HEK293 (cell line): Measurements from ENCODE around the gene ARTN.
A peak's percentile ranks its signal among the peaks of the same experiment; 100 is the strongest.

Source experiments
- CTCF ChIA-PET: fragments of 350-600 bp; formaldehyde crosslinking; extraction: SDS; loops from one replicate; lab custom pipeline; 2021; ENCODE audit warnings: antibody characterized with exemption; lab: Yijun Ruan, JAX
- POLR2A ChIA-PET: fragments of 300-600 bp; formaldehyde crosslinking; extraction: SDS; loops from one replicate; lab custom pipeline; 2020; ENCODE audit warnings: antibody characterized with exemption, inconsistent platforms; lab: Yijun Ruan, JAX
- H3K27ac ChIP-seq: fragments of 200-500 bp; sonication (Bioruptor generic); 2 replicates; pipeline ENCODE4 v1.5.1; 2014; ENCODE audit warnings: low read depth, low read length, control low read depth, inconsistent platforms; ENCODE audit errors: extremely low read depth
- H3K36me3 ChIP-seq, 2 experiments: fragments of 200-500 bp in 1 of 2; sonication (Bioruptor generic) in 1 of 2; 1 replicate in 1 of 2; 2 replicates in 1 of 2; pipeline ENCODE4 v1.5.1; 2014 to 2017; ENCODE audit warnings: inconsistent platforms in 2 of 2, low read length in 2 of 2; ENCODE audit not compliant: control insufficient read depth in 2 of 2, insufficient read depth in 1 of 2
- H3K4me1 ChIP-seq: fragments of 200-500 bp; sonication (Bioruptor generic); 2 replicates; pipeline ENCODE4 v1.5.1; 2014; ENCODE audit warnings: mild to moderate bottlenecking, low read length, inconsistent platforms; ENCODE audit not compliant: control insufficient read depth, insufficient read depth
- H3K4me3 ChIP-seq: 2 replicates; pipeline ENCODE4 v1.5.1; 2011; ENCODE audit warnings: low read depth, mild to moderate bottlenecking, control low read depth, low read length, moderate library complexity
- H3K9me3 ChIP-seq: fragments of 200-500 bp; sonication (Bioruptor generic); 2 replicates; pipeline ENCODE4 v1.5.1; 2014; ENCODE audit warnings: low read depth, low read length, inconsistent platforms; ENCODE audit not compliant: control insufficient read depth, insufficient read depth
- INSM2 ChIP-seq: fragments of 450-650 bp; formaldehyde crosslinking; IDR thresholded peaks from 2 replicates; pipeline ENCODE4 v1.5.1; 2016; ENCODE audit warnings: missing biosample characterization, missing genetic modification characterization
- KLF17 ChIP-seq: fragments of 450-650 bp; formaldehyde crosslinking; IDR thresholded peaks from 2 replicates; pipeline ENCODE4 v1.5.1; 2016; ENCODE audit warnings: missing biosample characterization, missing genetic modification characterization
- KLF7 ChIP-seq: fragments of 450-650 bp; formaldehyde crosslinking; IDR thresholded peaks from 2 replicates; pipeline ENCODE4 v1.5.1; 2016; ENCODE audit warnings: missing biosample characterization, missing genetic modification characterization, borderline replicate concordance
- KLF8 ChIP-seq: fragments of 450-650 bp; formaldehyde crosslinking; IDR thresholded peaks from 2 replicates; pipeline ENCODE4 v1.5.1; 2016; ENCODE audit warnings: missing biosample characterization, missing genetic modification characterization
- PRDM2 ChIP-seq: fragments of 450-650 bp; formaldehyde crosslinking; IDR thresholded peaks from 2 replicates; pipeline ENCODE4 v1.5.1; 2016; ENCODE audit warnings: missing biosample characterization, missing genetic modification characterization, borderline replicate concordance
- SP3 ChIP-seq: fragments of 450-650 bp; formaldehyde crosslinking; IDR thresholded peaks from 2 replicates; pipeline ENCODE4 v1.5.1; 2016; ENCODE audit warnings: missing biosample characterization, missing genetic modification characterization
- SP7 ChIP-seq: fragments of 450-650 bp; formaldehyde crosslinking; IDR thresholded peaks from 2 replicates; pipeline ENCODE4 v1.5.1; 2016; ENCODE audit warnings: missing biosample characterization, missing genetic modification characterization
- TCF7L2 ChIP-seq: IDR thresholded peaks from 2 replicates; pipeline ENCODE4 v1.6.1; 2011; ENCODE audit warnings: low read depth, mild to moderate bottlenecking, inconsistent platforms, low read length, moderate library complexity, borderline replicate concordance
- ZFP41 ChIP-seq: fragments of 450-650 bp; formaldehyde crosslinking; IDR thresholded peaks from 2 replicates; pipeline ENCODE4 v1.5.1; 2016; ENCODE audit warnings: missing biosample characterization, missing genetic modification characterization, borderline replicate concordance
- ZNF114 ChIP-seq: fragments of 450-650 bp; formaldehyde crosslinking; IDR thresholded peaks from 2 replicates; pipeline ENCODE4 v1.5.0; 2017; ENCODE audit warnings: missing biosample characterization, missing genetic modification characterization
- ZNF121 ChIP-seq: fragments of 450-650 bp; formaldehyde crosslinking; IDR thresholded peaks from 2 replicates; pipeline ENCODE4 v1.5.1; 2016; ENCODE audit warnings: missing biosample characterization, missing genetic modification characterization
- ZNF146 ChIP-seq: fragments of 450-650 bp; formaldehyde crosslinking; IDR thresholded peaks from 2 replicates; pipeline ENCODE4 v1.5.1; 2016; ENCODE audit warnings: missing biosample characterization, missing genetic modification characterization
- ZNF19 ChIP-seq: fragments of 450-650 bp; formaldehyde crosslinking; IDR thresholded peaks from 2 replicates; pipeline ENCODE4; 2016; ENCODE audit warnings: missing biosample characterization, missing genetic modification characterization, low read depth
- ZNF221 ChIP-seq: fragments of 450-650 bp; formaldehyde crosslinking; IDR thresholded peaks from 2 replicates; pipeline ENCODE4 v1.5.1; 2017; ENCODE audit warnings: missing biosample characterization, missing genetic modification characterization, borderline replicate concordance
- ZNF23 ChIP-seq: fragments of 450-650 bp; formaldehyde crosslinking; IDR thresholded peaks from 2 replicates; pipeline ENCODE4 v1.5.1; 2016; ENCODE audit warnings: missing biosample characterization, missing genetic modification characterization, borderline replicate concordance
- ZNF239 ChIP-seq: fragments of 450-650 bp; formaldehyde crosslinking; IDR thresholded peaks from 2 replicates; pipeline ENCODE4 v1.5.1; 2016; ENCODE audit warnings: missing biosample characterization, missing genetic modification characterization
- ZNF354C ChIP-seq: fragments of 450-650 bp; formaldehyde crosslinking; IDR thresholded peaks from 2 replicates; pipeline ENCODE4 v1.5.1; 2016; ENCODE audit warnings: missing biosample characterization, missing genetic modification characterization, low read depth, borderline replicate concordance
- ZNF423 ChIP-seq: fragments of 450-650 bp; formaldehyde crosslinking; IDR thresholded peaks from 2 replicates; pipeline ENCODE4 v1.5.1; 2016; ENCODE audit warnings: missing biosample characterization, missing genetic modification characterization
- ZNF426 ChIP-seq: fragments of 450-650 bp; formaldehyde crosslinking; IDR thresholded peaks from 2 replicates; pipeline ENCODE4 v1.5.1; 2017; ENCODE audit warnings: missing biosample characterization, missing genetic modification characterization, mild to moderate bottlenecking, inconsistent platforms, moderate library complexity
- ZNF514 ChIP-seq: fragments of 450-650 bp; formaldehyde crosslinking; IDR thresholded peaks from 2 replicates; pipeline ENCODE4 v1.5.1; 2016; ENCODE audit warnings: missing biosample characterization, missing genetic modification characterization
- ZNF610 ChIP-seq: fragments of 450-650 bp; formaldehyde crosslinking; IDR thresholded peaks from 2 replicates; pipeline ENCODE4 v1.5.1; 2016; ENCODE audit warnings: missing biosample characterization, missing genetic modification characterization, borderline replicate concordance
- ZNF624 ChIP-seq: fragments of 450-650 bp; formaldehyde crosslinking; IDR thresholded peaks from 2 replicates; pipeline ENCODE4 v1.5.1; 2017; ENCODE audit warnings: missing biosample characterization, missing genetic modification characterization
- ZNF639 ChIP-seq: fragments of 450-650 bp; formaldehyde crosslinking; IDR thresholded peaks from 2 replicates; pipeline ENCODE4 v1.5.1; 2016; ENCODE audit warnings: missing biosample characterization, missing genetic modification characterization
- ZNF654 ChIP-seq: fragments of 450-650 bp; formaldehyde crosslinking; IDR thresholded peaks from 2 replicates; pipeline ENCODE4 v1.5.1; 2016; ENCODE audit warnings: low read depth, missing biosample characterization, missing genetic modification characterization
- ZSCAN4 ChIP-seq: fragments of 450-650 bp; formaldehyde crosslinking; IDR thresholded peaks from 2 replicates; pipeline ENCODE4 v1.5.1; 2017; ENCODE audit warnings: missing biosample characterization, missing genetic modification characterization

The ARTN gene

GRCh38 chr1:43946236-43947060 lies 12.8 kb downstream of the ARTN start, which contains the start of gene IPO13:
Gene IPO13, plus strand, starts transcription at chr1:43946950. Its CDS starts 651 bp downstream, at chr1:43947601.
- CTCF ChIA-PET = interaction anchor here (0.6 to 6.4 kb wide), 12 partner anchors 13 to 513 kb away, joined by 3 to 79 read pairs (median 4); partner anchors contain the start of gene ARTN
- Histone ChIP-seq H3K4me3 (peak within 1 kb of the TSS; percentile 85), H3K9me3 (no peaks in the 10 kb centered on the region), H3K36me3 (peaks cover 0 to 33% of the 10 kb centered on the region in 2 experiments; a peak in 1 of 3 replicates), H3K27ac (peak within 1 kb of the TSS; percentile 89), H3K4me1 (0 out of 2 replicates have a peak, but pooled peaks cover 4% of the 10 kb centered on the region)
- POLR2A ChIA-PET = interaction anchor here (0.7 to 2.7 kb wide), 14 partner anchors 10 to 588 kb away, joined by 3 to 15 read pairs (median 4); partner anchors contain the start of genes ARTN, ATP6V0B, CDC20 and DPH2
- no peak for TF ChIP-seq ZNF121 (tag by site-specific recombination)
- TF ChIP-seq PRDM2 (tag by site-specific recombination) = 0 out of 2 replicates have a peak, but pooled peaks have one; percentile 61
- TF ChIP-seq ZNF146 (tag by site-specific recombination) = 0 out of 2 replicates have a peak, but pooled peaks have one; percentile 9
- no peak for TF ChIP-seq ZNF23 (tag by site-specific recombination)
- no peak for TF ChIP-seq ZNF514
- TF ChIP-seq ZSCAN4 (tag by site-specific recombination) = peak; percentile 35; the same call in 1 of the 2 replicates
- TF ChIP-seq ZNF354C = no peak
- TF ChIP-seq ZNF19 (tag by site-specific recombination) = no peak
- peak; percentile 94 for TF ChIP-seq KLF17 (tag by site-specific recombination)
- no peak for TF ChIP-seq ZNF114
- TF ChIP-seq ZNF423 (tag by site-specific recombination) = peak; percentile 51; the same call in 1 of the 2 replicates
- TF ChIP-seq ZNF654 (tag by site-specific recombination) = peak; percentile 18
- no peak for TF ChIP-seq ZNF221
- peak; percentile 69; the same call in 1 of the 2 replicates for TF ChIP-seq INSM2 (tag by site-specific recombination)
- TF ChIP-seq ZNF610 (tag by site-specific recombination) = peak; percentile 72; the same call in 1 of the 2 replicates
- TF ChIP-seq KLF7 (tag by site-specific recombination) = peak; percentile 40; the same call in 1 of the 2 replicates
- TF ChIP-seq KLF8 (tag by site-specific recombination) = peak; percentile 97
- TF ChIP-seq SP7 = peak; percentile 95
- TF ChIP-seq ZNF239 = no peak; the same call in 1 of the 2 replicates
- TF ChIP-seq ZNF624 (tag by site-specific recombination) = no peak
- TF ChIP-seq TCF7L2 = no peak
- no peak for TF ChIP-seq ZFP41 (tag by site-specific recombination)
- TF ChIP-seq ZNF639 (tag by site-specific recombination) = peak; percentile 87; the same call in 1 of the 2 replicates
- TF ChIP-seq ZNF426 (tag by site-specific recombination) = no peak
- peak; percentile 94 for TF ChIP-seq SP3 (tag by site-specific recombination)
